WTC11 (cell line): ENCODE measurements around the gene DCAF17. TPM values are rescaled to one million over a fixed set of nuclear protein-coding genes. Genes with fewer than 3 reads are reported as not detected.

ENCODE experiments used
- ATAC-seq: fragments of 200-7000 bp; cut with Tn5 transposase; 2 replicates; pipeline ENCODE4 v1.10.0; 2021; ENCODE audit warnings: mild to moderate bottlenecking, moderate library complexity
- CTCF ChIA-PET: fragments of 300-600 bp; sonication (Branson Sonifier 250); formaldehyde crosslinking; loops from one replicate; lab custom pipeline; 2021; ENCODE audit warnings: antibody characterized with exemption; lab: Charles Lee
- POLR2A ChIA-PET: fragments of 350-600 bp; sonication (Branson Sonifier 250); formaldehyde crosslinking; loops from one replicate; lab custom pipeline; 2021; ENCODE audit warnings: antibody characterized with exemption; lab: Charles Lee
- DNase-seq: peaks from one replicate; pipeline ENCODE4 v3.0.0; 2021; ENCODE audit warnings: low spot score
- H3K27ac Mint-ChIP-seq: 2 replicates; pipeline ENCODE4 v1.8.0; 2021; ENCODE audit warnings: mixed read lengths
- H3K27me3 Mint-ChIP-seq: 2 replicates; pipeline ENCODE4 v1.8.0; 2021; ENCODE audit warnings: low read depth, mild to moderate bottlenecking, moderate library complexity, mixed read lengths
- H3K36me3 Mint-ChIP-seq: 2 replicates; pipeline ENCODE4 v1.8.0; 2021; ENCODE audit warnings: mixed read lengths
- H3K4me1 Mint-ChIP-seq: 2 replicates; pipeline ENCODE4 v1.8.0; 2022; ENCODE audit warnings: mixed read lengths
- H3K4me3 Mint-ChIP-seq: 2 replicates; pipeline ENCODE4 v1.8.0; 2021; ENCODE audit warnings: mild to moderate bottlenecking, moderate library complexity, mixed read lengths
- H3K9me3 Mint-ChIP-seq: 2 replicates; pipeline ENCODE4 v1.8.0; 2021; ENCODE audit warnings: mixed read lengths
- CREB1 ChIP-seq: sonication (generic); formaldehyde crosslinking; IDR thresholded peaks from 2 replicates; pipeline ENCODE4 v1.8.0; 2023; ENCODE audit warnings: mild to moderate bottlenecking, missing genetic modification reagents
- FOXP1 ChIP-seq: sonication (generic); formaldehyde crosslinking; IDR thresholded peaks from 2 replicates; pipeline ENCODE4 v1.8.0; 2022; ENCODE audit warnings: missing genetic modification reagents, mild to moderate bottlenecking, moderate library complexity, borderline replicate concordance
- HMGA2 ChIP-seq: fragments of 250-450 bp; sonication (Bioruptor Pico); IDR thresholded peaks from 2 replicates; pipeline ENCODE4 v1.4.0; 2021; ENCODE audit warnings: mild to moderate bottlenecking, moderate library complexity
- NR3C1 ChIP-seq: sonication (generic); formaldehyde crosslinking; conservative IDR thresholded peaks from 2 replicates; pipeline ENCODE4 v1.8.1; 2023; ENCODE audit warnings: low read depth, mild to moderate bottlenecking, missing genetic modification reagents
- RORB ChIP-seq: fragments of 250-450 bp; sonication (Bioruptor Pico); IDR thresholded peaks from 2 replicates; pipeline ENCODE4 v1.9.0; 2021; ENCODE audit warnings: mild to moderate bottlenecking
- ZNF317 ChIP-seq: sonication (generic); formaldehyde crosslinking; IDR thresholded peaks from 2 replicates; pipeline ENCODE4 v1.8.1; 2023; ENCODE audit warnings: low read depth, mild to moderate bottlenecking, moderate library complexity, missing genetic modification reagents, borderline replicate concordance
- total RNA-seq: library from RNA; stranded (reverse); gene quantifications from 3 replicates; pipeline ENCODE4 v1.2.3, GENCODE V29; 2021
- TF ChIP-seq, protein P1 (sequence below): sonication (generic); formaldehyde crosslinking; IDR thresholded peaks from 2 replicates; pipeline ENCODE4 v1.8.1; 2023; ENCODE audit warnings: mild to moderate bottlenecking, missing genetic modification reagents, moderate library complexity
- TF ChIP-seq, protein P2 (sequence below): sonication (generic); formaldehyde crosslinking; IDR thresholded peaks from 2 replicates; pipeline ENCODE4 v1.8.0; 2022; ENCODE audit warnings: mild to moderate bottlenecking, missing genetic modification reagents

Gene DCAF17
- total RNA-seq, 1 experiment from 2014 or later: 27.2 TPM

DNA sequence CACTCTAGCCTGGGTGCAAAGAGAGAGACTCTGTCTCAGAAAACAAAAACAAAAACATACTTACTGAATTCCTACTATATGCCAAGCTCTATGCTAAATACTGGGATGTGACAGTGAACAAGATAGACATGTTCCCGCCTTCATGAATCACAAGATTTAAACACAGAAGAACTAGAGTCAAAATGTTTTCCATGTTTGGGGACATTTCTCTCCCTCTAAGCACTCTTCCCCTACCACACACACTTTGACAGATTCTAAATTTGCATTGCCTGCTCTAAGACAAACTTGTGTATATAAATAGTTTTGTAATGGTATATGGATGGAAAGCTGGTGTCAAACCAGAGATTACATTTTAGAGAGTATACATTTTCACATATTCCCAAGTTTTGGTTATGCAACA is 99.3 kb downstream of the DCAF17 start:
- H3K27me3 Mint-ChIP-seq: no peaks in the 10 kb centered on the region
- TF ChIP-seq HMGA2 (no peak), NR3C1 (CRISPR knock-in tag) (no peak), ZNF317 (CRISPR knock-in tag) (no peak), RORB (CRISPR knock-in tag) (no peak), CREB1 (CRISPR knock-in tag) (no peak), FOXP1 (CRISPR knock-in tag) (no peak)
- TF ChIP-seq, protein P1, sequence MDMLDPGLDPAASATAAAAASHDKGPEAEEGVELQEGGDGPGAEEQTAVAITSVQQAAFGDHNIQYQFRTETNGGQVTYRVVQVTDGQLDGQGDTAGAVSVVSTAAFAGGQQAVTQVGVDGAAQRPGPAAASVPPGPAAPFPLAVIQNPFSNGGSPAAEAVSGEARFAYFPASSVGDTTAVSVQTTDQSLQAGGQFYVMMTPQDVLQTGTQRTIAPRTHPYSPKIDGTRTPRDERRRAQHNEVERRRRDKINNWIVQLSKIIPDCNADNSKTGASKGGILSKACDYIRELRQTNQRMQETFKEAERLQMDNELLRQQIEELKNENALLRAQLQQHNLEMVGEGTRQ (CRISPR knock-in tag): no peak
- TF ChIP-seq, protein P2, sequence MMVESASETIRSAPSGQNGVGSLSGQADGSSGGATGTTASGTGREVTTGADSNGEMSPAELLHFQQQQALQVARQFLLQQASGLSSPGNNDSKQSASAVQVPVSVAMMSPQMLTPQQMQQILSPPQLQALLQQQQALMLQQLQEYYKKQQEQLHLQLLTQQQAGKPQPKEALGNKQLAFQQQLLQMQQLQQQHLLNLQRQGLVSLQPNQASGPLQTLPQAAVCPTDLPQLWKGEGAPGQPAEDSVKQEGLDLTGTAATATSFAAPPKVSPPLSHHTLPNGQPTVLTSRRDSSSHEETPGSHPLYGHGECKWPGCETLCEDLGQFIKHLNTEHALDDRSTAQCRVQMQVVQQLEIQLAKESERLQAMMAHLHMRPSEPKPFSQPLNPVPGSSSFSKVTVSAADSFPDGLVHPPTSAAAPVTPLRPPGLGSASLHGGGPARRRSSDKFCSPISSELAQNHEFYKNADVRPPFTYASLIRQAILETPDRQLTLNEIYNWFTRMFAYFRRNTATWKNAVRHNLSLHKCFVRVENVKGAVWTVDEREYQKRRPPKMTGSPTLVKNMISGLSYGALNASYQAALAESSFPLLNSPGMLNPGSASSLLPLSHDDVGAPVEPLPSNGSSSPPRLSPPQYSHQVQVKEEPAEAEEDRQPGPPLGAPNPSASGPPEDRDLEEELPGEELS: no peak
- TF ChIP-seq, all 79 proteins: peak for 0
- H3K9me3 Mint-ChIP-seq: peaks cover 8% of the 10 kb centered on the region
- no peak for ATAC-seq
- CTCF ChIA-PET: interaction anchor here (0.7 kb wide), 1 partner anchor 605 kb away, joined by 6 read pairs; no protein-coding TSS in a partner anchor
- H3K4me3 Mint-ChIP-seq: no peak overlapping the region
- no peak for DNase-seq
- H3K4me1 Mint-ChIP-seq: no peaks in the 10 kb centered on the region
- H3K36me3 Mint-ChIP-seq: peaks cover 5% of the 10 kb centered on the region
- POLR2A ChIA-PET: no interaction called here
- no peak overlapping the region for H3K27ac Mint-ChIP-seq

Other genes starting within 250 kb of the DCAF17 start
- 47.8 to 59.1 TPM (median 53.4 TPM) in 3 replicates for gene METTL8, start 236 bp upstream of the DCAF17 start, total RNA-seq
- gene CYBRD1, start 88.2 kb downstream of the DCAF17 start, total RNA-seq: 5.9 to 7.9 TPM (median 7.2 TPM) in 3 replicates